ENCODE data around the gene CHN1.

Gene CHN1

DNA sequence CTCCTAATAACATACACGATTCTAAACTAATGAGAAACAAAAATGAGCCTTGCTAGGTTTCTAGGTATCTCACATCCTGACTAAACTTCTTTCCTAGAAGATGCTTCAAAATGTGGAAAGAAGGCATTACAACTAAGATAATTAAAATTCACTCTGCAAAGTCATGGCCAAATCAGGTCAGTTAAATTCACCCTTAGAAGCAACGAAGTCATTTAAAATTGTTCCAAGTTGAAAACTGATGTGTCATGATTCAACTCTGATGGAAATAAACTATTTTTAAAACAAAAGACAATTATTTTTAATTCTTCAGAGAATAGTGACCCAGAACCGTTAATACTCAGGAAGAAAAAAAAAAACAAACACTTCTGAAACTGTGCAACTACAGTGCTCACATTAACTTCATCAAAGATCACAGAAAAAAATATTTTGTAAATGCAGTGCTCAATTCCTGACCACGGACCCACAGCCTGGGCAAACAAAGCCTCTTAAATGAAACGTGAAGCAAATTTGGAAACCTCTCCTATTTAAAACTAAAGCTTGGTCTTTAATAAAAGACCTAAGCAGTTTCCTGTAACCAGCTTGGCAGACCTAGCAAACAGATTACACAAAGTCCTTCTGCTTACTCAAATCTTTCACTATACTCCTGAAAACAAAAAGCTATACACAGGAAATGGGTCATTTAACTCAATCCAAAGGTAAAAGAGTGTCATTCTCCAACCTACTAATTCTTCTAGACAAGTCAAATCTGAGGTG, 39.0 kb downstream of the CHN1 start:
- H3K9me3 ChIP-seq (ENCODE audit: control insufficient read depth, insufficient read depth, low read length) = no peaks in the 10 kb centered on the region
- no peaks in the 10 kb centered on the region for H3F3A ChIP-seq (ENCODE audit: control insufficient read depth, insufficient read depth)
- H3K79me2 ChIP-seq (ENCODE audit: control insufficient read depth, low read length) = no peaks in the 10 kb centered on the region
- H3K27ac ChIP-seq (ENCODE audit: low read depth, low read length) = no peak overlapping the region
- H3K27me3 ChIP-seq (ENCODE audit: control insufficient read depth, low read length) = peaks cover 13% of the 10 kb centered on the region
- no peak overlapping the region for H3K4me2 ChIP-seq (ENCODE audit: low read length)
- no peaks in the 10 kb centered on the region for H3K4me1 ChIP-seq (ENCODE audit: control insufficient read depth, low read length)
- no peak overlapping the region for H3K4me3 ChIP-seq (ENCODE audit: low read length)
- H3K36me3 ChIP-seq (ENCODE audit: control insufficient read depth, low read length) = no peaks in the 10 kb centered on the region
- H4K20me1 ChIP-seq (ENCODE audit: control insufficient read depth, insufficient read depth, low read depth, low read length) = no peaks in the 10 kb centered on the region
- no peaks in the 10 kb centered on the region for H3K9me2 ChIP-seq (replicated peaks; ENCODE audit: control insufficient read depth, low read length)
- TF ChIP-seq, protein P1, sequence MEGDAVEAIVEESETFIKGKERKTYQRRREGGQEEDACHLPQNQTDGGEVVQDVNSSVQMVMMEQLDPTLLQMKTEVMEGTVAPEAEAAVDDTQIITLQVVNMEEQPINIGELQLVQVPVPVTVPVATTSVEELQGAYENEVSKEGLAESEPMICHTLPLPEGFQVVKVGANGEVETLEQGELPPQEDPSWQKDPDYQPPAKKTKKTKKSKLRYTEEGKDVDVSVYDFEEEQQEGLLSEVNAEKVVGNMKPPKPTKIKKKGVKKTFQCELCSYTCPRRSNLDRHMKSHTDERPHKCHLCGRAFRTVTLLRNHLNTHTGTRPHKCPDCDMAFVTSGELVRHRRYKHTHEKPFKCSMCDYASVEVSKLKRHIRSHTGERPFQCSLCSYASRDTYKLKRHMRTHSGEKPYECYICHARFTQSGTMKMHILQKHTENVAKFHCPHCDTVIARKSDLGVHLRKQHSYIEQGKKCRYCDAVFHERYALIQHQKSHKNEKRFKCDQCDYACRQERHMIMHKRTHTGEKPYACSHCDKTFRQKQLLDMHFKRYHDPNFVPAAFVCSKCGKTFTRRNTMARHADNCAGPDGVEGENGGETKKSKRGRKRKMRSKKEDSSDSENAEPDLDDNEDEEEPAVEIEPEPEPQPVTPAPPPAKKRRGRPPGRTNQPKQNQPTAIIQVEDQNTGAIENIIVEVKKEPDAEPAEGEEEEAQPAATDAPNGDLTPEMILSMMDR (IDR thresholded peaks at IDR 0.05; ENCODE audit: low read depth, low read length, poor library complexity, severe bottlenecking) = no peak
- no peak for TF ChIP-seq EZH2phosphoT487 (IDR thresholded peaks at IDR 0.05; ENCODE audit: borderline replicate concordance, low read length)

DNA sequence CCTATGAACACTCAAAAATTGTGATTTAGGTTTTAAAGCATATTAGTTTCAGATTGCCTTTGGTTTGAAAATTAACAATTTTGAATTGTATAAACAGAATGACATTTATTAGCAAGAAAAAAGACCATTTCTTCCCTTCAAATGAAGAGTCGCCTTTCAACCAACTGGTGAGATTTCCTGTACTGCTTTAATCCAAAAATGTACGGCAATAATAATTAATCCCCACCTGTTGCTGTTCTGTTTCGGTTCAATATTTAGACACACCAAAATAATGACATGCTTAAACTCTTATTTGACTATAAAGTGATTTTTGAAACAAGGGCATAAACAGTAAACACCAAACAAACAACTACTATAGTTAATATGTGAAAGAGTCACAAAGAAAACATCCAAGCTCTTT, 39.6 kb downstream of the CHN1 start:
- no peaks in the 10 kb centered on the region for H3K79me2 ChIP-seq (ENCODE audit: control insufficient read depth, low read length)
- H3K27me3 ChIP-seq (ENCODE audit: control insufficient read depth, low read length) = peaks cover 13% of the 10 kb centered on the region
- no peaks in the 10 kb centered on the region for H3K9me2 ChIP-seq (replicated peaks; ENCODE audit: control insufficient read depth, low read length)
- TF ChIP-seq EZH2phosphoT487 (IDR thresholded peaks at IDR 0.05; ENCODE audit: borderline replicate concordance, low read length) = no peak
- H3F3A ChIP-seq (ENCODE audit: control insufficient read depth, insufficient read depth) = no peaks in the 10 kb centered on the region
- no peaks in the 10 kb centered on the region for H3K9me3 ChIP-seq (ENCODE audit: control insufficient read depth, insufficient read depth, low read length)
- H4K20me1 ChIP-seq (ENCODE audit: control insufficient read depth, insufficient read depth, low read depth, low read length) = no peaks in the 10 kb centered on the region
- H3K27ac ChIP-seq (ENCODE audit: low read depth, low read length) = no peak overlapping the region
- H3K4me3 ChIP-seq (ENCODE audit: low read length) = no peak overlapping the region
- no peaks in the 10 kb centered on the region for H3K36me3 ChIP-seq (ENCODE audit: control insufficient read depth, low read length)
- H3K4me2 ChIP-seq (ENCODE audit: low read length) = no peak overlapping the region
- H3K4me1 ChIP-seq (ENCODE audit: control insufficient read depth, low read length) = no peaks in the 10 kb centered on the region

- no peak overlapping the region for H3K4me2 ChIP-seq (ENCODE audit: low read length)
- no peak overlapping the region for H3K4me3 ChIP-seq (ENCODE audit: low read length)
- no peak for TF ChIP-seq EZH2phosphoT487 (IDR thresholded peaks at IDR 0.05; ENCODE audit: borderline replicate concordance, low read length)
- TF ChIP-seq, protein P1 (IDR thresholded peaks at IDR 0.05; ENCODE audit: low read depth, low read length, poor library complexity, severe bottlenecking) = no peak
- no peaks in the 10 kb centered on the region for H4K20me1 ChIP-seq (ENCODE audit: control insufficient read depth, insufficient read depth, low read depth, low read length)
- H3F3A ChIP-seq (ENCODE audit: control insufficient read depth, insufficient read depth) = no peaks in the 10 kb centered on the region
- no peaks in the 10 kb centered on the region for H3K9me2 ChIP-seq (replicated peaks; ENCODE audit: control insufficient read depth, low read length)
- no peak overlapping the region for H3K27ac ChIP-seq (ENCODE audit: low read depth, low read length)
- no peaks in the 10 kb centered on the region for H3K79me2 ChIP-seq (ENCODE audit: control insufficient read depth, low read length)
- no peaks in the 10 kb centered on the region for H3K36me3 ChIP-seq (ENCODE audit: control insufficient read depth, low read length)
- H3K4me1 ChIP-seq (ENCODE audit: control insufficient read depth, low read length) = no peaks in the 10 kb centered on the region
- no peaks in the 10 kb centered on the region for H3K9me3 ChIP-seq (ENCODE audit: control insufficient read depth, insufficient read depth, low read length)
- peaks cover 13% of the 10 kb centered on the region; the same call in 1 of the 2 replicates for H3K27me3 ChIP-seq (ENCODE audit: control insufficient read depth, low read length)
Observed at GRCh38 chr2:174964404-174964803, 40.8 kb downstream of the CHN1 start.
